ENCODE data around the gene PPP1R3C.

PPP1R3C gene

DNA sequence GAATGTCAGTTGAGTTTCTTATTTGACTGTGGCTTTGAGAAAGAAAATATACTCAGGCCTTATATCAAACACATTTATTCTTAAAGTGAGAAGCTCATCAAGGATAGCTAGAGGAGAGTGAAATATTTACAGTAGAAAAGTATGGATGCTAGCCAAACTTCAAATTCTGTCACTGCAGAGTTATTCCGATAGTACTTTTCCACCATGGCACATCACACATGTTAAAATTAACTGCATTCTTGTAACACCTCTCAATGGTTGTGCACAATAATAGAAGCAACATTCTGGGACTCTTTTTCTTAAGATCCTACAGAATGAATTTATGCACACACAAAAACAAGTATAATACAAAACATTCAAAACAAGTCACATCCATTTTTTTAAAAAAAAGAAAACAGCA, 4.5 kb downstream of the PPP1R3C start:
- no peak for DNase-seq

DNA sequence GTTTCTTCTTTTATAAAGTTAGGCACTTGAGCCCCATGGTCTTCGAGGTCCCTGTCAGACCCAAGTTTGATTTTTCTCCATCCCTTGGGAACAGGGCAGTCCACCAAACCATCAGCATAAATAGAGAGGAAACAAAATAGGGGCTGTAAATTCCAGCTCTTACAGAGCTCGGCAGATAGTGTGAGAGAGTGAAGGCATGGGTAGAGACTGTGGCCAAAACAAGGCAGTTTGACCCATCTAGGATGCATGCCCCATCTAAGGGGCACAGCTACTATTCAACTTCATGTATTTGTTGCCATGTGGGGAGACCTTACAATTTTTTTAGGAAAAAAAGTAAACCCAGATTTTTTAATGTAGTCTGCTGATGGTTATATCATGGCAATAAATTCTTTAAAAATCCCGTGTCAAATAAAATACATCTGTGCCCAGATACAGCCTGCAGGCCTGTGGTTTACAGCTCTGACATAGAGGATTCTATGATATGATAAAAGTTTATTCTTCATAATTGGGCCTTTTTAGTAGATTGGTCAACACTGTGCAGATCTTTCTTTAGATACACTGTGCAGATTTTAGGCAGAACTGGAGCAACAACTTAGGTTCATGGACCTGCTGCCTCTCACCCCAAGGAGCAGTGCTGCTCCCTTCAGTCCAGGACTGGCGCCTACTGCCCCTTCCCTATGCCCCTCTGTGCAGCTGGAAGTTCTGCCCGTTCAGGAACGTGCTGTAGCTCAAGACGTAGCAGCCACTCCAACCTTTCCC, 5.3 kb downstream of the PPP1R3C start:
- no peak for DNase-seq

DNA sequence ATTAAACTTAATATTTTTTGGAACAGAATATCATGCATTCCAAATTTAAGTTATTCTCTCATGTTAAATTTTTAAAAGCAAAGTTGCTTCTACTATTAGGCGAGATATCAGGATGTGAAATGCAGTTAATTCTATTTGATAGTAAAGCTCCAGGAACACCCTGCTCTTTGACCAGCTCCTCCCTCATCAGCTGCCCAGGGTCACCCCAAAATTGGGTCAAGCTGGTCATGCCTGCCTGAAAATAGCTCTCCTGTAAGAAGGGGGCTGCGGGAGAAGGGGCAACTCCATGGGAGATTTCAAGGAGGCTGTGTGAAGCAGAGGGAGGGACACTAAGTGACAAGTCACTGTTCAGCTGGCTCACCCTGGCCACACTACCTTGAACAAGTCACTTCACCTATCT, 5.9 kb downstream of the PPP1R3C start:
- DNase-seq: no peak

DNA sequence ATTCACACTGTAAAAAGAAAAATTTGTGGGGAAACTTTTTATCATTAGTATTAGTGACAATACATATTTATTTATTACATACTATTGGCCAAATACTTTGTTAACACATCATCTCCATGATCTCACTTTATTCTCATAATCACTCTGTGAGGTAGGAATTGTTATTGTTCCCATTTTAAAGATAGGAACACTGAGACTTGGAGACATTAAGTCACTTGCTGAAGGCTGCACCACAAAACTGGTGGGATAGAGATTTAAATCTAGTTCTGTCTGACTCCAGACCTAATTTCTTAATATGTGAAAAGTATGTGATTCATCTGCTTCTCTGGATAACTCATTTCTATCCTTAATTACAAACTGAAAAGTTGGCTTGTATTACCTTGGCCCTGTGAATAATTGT, 8.2 kb downstream of the PPP1R3C start:
- DNase-seq: no peak

DNA sequence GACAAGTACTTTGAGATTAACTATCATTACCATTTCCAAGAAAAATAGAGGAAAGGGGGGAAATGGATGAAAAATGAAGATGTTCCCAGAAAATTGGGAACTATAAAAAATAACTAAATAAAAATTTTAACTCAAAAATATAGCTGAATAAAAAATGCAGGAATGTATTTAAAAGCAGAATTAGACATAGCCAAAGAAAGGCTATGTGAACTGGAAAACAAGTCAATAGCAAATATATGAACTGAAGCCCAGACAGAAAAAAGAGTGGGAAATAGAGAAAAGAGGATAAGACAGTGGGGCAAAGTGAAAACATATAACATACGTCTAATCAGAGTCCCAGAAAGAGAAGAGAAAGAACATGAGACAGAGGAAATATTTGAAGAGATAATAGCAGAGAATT, 10.3 kb downstream of the PPP1R3C start:
- DNase-seq: no peak

DNA sequence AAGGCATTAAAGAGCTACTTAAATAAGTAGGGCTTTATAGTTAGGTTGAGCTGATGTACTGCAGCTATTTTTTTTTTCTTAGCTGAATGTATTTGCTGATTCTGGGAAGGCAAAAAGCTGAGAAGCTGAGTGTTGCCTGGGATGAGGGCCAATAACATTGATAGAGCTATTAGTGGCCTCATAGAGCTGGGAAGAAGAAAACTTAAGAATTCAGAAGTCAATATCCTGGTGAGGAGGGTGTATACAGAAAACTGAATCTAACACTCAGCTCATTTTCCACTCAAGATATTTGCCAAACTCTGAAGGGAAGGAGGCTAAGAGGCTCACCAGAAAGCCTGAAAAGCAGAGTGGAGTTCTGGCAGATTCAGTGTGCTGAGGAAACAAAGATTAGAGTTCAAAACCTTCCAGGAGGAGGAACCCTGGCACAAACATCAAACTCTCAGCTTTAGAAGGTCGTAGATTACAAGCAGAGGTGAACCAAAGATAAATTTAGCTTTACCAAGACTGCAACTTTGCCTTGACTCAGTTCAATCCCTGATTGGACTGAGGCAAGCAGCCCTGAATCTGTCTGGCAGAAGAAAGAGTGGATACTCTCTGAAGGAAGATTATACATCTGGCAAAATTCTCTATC, 11.3 kb downstream of the PPP1R3C start:
- DNase-seq: no peak

DNA sequence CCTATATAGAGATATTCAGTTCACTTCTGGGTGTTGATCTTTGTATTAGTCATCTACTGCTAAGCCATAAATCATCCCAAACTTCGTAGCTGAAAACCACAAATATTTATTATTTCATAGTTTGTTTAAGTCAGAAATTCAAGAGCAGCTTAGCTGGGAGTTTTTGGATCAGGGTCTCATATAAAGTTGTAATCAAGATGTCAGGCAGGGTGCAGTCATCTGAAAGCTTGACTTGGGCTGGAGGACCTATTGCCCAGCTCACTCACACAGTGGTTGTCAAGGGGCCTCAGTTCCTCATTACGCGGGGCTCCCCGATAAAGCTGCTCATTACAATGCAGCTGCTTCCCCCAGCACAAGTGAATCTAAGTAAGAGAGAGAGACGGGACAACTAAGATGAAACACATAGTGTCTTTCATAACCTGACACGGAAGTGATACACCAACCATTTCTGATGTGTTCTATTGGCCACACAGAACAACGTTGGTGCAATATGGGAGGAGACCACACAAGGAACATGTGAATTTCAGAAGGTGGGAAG, 15.7 kb downstream of the PPP1R3C start:
- DNase-seq: no peak

GRCh38 chr10:91616137-91616536, 16.7 kb downstream of the PPP1R3C start:
- DNase-seq: no peak

GRCh38 chr10:91614225-91614624, 18.6 kb downstream of the PPP1R3C start:
- no peak for DNase-seq

GRCh38 chr10:91613411-91614187, 19.3 kb downstream of the PPP1R3C start:
- DNase-seq: no peak

DNA sequence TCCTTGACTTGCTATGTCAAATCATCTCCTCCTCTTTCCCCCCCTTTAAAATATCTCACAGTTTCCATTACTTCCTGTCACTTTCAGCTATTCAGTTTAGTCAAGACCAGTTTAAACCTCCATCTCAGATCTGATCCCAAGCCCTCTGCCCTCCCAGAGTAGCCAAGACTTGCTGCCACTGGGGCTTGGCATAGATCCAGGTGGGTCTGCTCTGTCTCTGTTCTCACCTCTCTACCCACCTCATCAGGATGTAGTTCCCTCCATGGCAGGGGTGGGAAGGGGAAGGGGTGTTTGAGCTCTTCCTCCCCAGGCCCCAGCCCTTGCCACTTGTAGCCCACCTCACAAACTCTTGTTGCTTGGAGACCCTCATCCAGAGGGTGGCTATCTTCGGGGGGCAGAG, 22.0 kb downstream of the PPP1R3C start:
- no peak for DNase-seq

GRCh38 chr10:91610444-91610843, 22.4 kb downstream of the PPP1R3C start:
- DNase-seq: no peak

GRCh38 chr10:91607646-91608403, 25.0 kb downstream of the PPP1R3C start:
- DNase-seq: no peak

GRCh38 chr10:91605968-91606367, 26.9 kb downstream of the PPP1R3C start:
- DNase-seq: no peak

DNA sequence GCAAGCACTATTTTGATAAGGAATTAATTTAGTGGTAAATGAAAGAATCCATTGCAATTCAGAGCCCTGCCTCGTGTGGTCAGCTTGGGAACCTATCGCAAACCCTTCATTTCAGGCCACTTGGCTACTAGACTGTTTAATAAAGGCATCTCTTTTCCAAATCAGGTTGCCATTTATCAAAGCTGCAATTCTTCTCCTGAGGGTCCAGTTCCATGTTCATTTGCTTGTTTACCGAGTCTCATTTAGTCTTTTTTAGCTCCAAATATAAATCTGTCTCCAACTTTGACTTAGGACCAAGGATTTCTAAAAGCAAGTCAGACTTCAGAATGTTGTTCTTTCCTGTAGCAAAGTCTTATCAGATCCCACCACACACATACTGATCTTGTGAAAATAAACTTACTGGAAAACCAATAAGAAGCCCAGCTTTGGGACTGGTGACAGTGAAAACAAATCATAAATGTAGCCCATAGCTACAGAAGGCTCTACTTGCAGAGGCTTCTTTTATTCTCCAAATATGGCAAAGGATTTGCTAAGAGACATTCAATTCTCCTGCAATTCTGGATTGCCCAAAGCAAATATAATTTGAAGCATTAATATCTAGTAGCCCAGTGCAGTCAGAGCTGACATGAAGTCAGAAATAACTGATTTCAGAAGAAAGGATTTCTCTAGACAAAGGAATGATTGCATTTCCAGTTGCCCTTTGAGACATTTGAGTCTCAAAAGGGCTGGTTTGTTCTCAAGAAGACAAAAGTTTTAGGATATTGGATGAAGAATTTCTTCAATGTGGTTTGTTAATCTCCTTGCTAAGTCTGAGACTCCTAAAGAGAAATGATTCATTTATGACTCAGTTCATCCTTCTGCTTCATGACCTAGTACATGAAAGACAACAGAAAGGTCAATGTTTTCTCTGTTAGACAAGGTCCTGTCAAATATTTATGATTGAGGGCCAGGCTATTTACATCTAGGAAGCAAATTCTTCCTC, 28.0 kb downstream of the PPP1R3C start:
- no peak for DNase-seq

DNA sequence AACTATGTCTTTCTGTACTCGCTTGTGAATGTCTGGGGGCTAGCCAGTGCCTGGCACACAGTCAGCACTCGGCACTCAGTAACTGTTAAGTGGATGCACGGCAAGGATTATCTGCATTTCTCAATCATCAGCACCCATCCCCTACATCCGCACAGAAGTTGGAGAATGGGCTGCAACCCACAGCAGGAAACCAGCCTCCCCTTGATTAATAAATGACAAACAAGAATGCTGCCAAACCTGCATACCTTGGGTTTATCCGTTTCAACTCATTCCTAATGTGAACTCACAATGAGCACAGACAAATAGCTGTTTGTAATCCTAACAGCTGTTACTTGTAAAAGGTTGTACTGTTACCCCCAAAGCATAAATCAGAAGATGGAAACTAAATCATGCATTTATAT, 28.9 kb downstream of the PPP1R3C start:
- no peak for DNase-seq

DNA sequence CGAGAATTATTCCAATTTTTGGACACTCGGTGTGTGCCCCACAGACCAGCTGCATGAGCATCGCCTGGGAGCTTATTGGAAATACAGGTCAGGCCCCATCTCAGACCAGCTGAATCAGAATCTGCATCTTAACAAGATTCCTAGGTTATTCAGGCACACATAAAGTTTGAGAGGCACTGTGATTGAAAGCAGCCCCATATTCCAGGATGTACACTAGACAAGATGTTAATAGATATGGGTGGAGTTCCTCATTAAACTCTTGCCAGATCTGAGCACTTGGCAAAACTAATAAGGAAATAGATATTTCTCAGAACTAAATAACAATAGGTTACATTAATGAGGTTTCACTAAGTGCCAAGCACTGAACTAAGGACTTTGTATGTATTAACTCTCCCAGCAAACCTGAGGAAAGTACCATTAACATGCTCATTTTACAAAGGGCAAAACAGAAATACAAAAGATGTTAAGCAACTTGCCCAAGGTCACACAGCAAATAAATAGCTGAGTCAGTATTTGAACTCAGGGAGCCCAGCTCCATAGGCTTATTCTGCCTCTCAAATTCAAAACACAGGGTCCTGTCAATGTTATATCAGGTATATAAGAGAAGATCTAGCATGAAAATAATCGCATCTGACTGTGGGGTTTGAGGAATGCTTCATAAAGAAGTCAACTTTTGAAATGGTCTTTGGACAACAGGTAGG, 29.9 kb downstream of the PPP1R3C start:
- no peak for DNase-seq

DNA sequence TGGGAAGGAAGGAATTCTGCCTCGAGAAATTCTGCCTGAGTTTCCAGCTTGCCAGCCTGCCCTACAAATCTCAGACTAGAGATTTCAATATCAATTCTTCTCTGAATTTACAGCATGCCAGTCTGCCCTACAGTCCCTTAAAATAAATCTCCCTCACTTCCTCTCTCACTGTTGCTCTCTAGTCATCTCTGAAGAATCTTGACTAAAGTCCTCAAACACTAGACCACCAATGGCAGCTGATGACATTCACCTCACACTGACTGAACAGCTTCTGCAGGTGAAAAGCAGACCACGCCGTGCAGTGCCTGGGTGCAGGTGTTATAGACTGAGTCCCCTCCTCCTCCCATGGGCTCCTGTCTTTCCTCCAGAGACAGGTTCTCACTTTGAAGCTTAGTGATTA, 30.4 kb downstream of the PPP1R3C start:
- no peak for DNase-seq

- DNase-seq: no peak
Observed at GRCh38 chr10:91601212-91601611, 31.7 kb downstream of the PPP1R3C start.

DNA sequence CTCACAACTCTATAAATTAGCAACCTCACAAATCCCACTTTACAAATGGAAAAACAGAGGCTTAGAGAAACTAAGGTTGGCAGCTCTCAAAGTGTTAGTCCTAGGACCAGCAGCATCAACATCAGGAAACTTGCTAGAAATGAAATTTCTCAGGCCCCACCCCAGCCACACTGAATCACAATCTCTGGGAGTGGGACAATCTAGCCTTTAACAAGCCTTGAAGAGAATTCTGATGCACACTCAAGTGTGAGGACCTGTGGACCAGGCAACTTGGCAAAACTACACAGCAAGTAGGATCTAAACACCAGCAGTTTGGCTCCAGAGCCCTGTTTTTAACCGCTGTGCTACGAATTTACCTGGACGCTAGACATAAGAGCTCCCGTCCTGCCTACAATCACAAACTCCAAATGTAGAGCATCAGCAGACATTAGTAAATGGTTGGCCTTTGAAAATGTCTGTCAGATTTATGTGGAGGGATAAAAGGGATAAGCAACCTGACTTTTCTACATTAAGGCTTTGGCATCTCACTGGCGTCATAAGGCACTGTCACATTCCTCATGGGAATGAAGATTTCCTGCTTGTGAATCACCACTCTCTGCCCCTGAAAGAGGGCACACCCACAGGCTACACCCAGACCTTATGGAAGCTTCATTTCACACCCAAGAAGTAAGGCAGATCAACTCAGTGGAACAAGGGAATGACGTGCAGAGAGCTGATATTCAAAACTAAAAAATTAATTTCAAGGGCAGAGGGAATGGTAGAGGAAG, 34.5 kb downstream of the PPP1R3C start:
- DNase-seq: no peak
